HEK293 (cell line): Measurements from ENCODE around the gene MISP3.

ENCODE experiments used
- CTCF ChIA-PET: fragments of 350-600 bp; formaldehyde crosslinking; extraction: SDS; loops from one replicate; lab custom pipeline; 2021; ENCODE audit warnings: antibody characterized with exemption; lab: Yijun Ruan, JAX
- POLR2A ChIA-PET: fragments of 300-600 bp; formaldehyde crosslinking; extraction: SDS; loops from one replicate; lab custom pipeline; 2020; ENCODE audit warnings: antibody characterized with exemption, inconsistent platforms; lab: Yijun Ruan, JAX
- H3K27ac ChIP-seq: fragments of 200-500 bp; sonication (Bioruptor generic); 2 replicates; pipeline ENCODE4 v1.5.1; 2014; ENCODE audit warnings: low read depth, low read length, control low read depth, inconsistent platforms; ENCODE audit errors: extremely low read depth
- H3K36me3 ChIP-seq, 2 experiments: fragments of 200-500 bp in 1 of 2; sonication (Bioruptor generic) in 1 of 2; 1 replicate in 1 of 2; 2 replicates in 1 of 2; pipeline ENCODE4 v1.5.1; 2014 to 2017; ENCODE audit warnings: inconsistent platforms in 2 of 2, low read length in 2 of 2; ENCODE audit not compliant: control insufficient read depth in 2 of 2, insufficient read depth in 1 of 2
- H3K4me1 ChIP-seq: fragments of 200-500 bp; sonication (Bioruptor generic); 2 replicates; pipeline ENCODE4 v1.5.1; 2014; ENCODE audit warnings: mild to moderate bottlenecking, low read length, inconsistent platforms; ENCODE audit not compliant: control insufficient read depth, insufficient read depth
- H3K4me3 ChIP-seq: 2 replicates; pipeline ENCODE4 v1.5.1; 2011; ENCODE audit warnings: low read depth, mild to moderate bottlenecking, control low read depth, low read length, moderate library complexity
- H3K9me3 ChIP-seq: fragments of 200-500 bp; sonication (Bioruptor generic); 2 replicates; pipeline ENCODE4 v1.5.1; 2014; ENCODE audit warnings: low read depth, low read length, inconsistent platforms; ENCODE audit not compliant: control insufficient read depth, insufficient read depth
- CTCF ChIP-seq: fragments of 450-650 bp; formaldehyde crosslinking; IDR thresholded peaks from 2 replicates; pipeline ENCODE4 v1.5.1; 2016; ENCODE audit warnings: missing biosample characterization, missing genetic modification characterization
- HIC1 ChIP-seq: fragments of 450-650 bp; formaldehyde crosslinking; IDR thresholded peaks from 2 replicates; pipeline ENCODE4 v1.5.1; 2016; ENCODE audit warnings: missing biosample characterization, missing genetic modification characterization
- HOXC10 ChIP-seq: sonication (generic); formaldehyde crosslinking; IDR thresholded peaks from 2 replicates; pipeline ENCODE4 v1.8.1; 2023; ENCODE audit warnings: mild to moderate bottlenecking, missing genetic modification reagents
- KLF16 ChIP-seq: fragments of 450-650 bp; formaldehyde crosslinking; IDR thresholded peaks from 2 replicates; pipeline ENCODE4 v1.5.1; 2017; ENCODE audit warnings: missing biosample characterization, missing genetic modification characterization
- PRDM10 ChIP-seq: fragments of 450-650 bp; formaldehyde crosslinking; IDR thresholded peaks from 2 replicates; pipeline ENCODE4 v1.5.1; 2016; ENCODE audit warnings: missing biosample characterization, missing genetic modification characterization
- SP2 ChIP-seq: fragments of 450-650 bp; formaldehyde crosslinking; IDR thresholded peaks from 2 replicates; pipeline ENCODE4 v1.5.1; 2016; ENCODE audit warnings: missing biosample characterization, missing genetic modification characterization
- ZBTB20 ChIP-seq: fragments of 450-650 bp; formaldehyde crosslinking; IDR thresholded peaks from 2 replicates; pipeline ENCODE4 v1.5.1; 2016; ENCODE audit warnings: missing biosample characterization, missing genetic modification characterization
- ZBTB8A ChIP-seq: fragments of 450-650 bp; formaldehyde crosslinking; IDR thresholded peaks from 2 replicates; pipeline ENCODE4 v1.5.1; 2016; ENCODE audit warnings: missing biosample characterization, missing genetic modification characterization
- ZIC2 ChIP-seq: fragments of 450-650 bp; formaldehyde crosslinking; IDR thresholded peaks from 2 replicates; pipeline ENCODE4 v1.5.1; 2016; ENCODE audit warnings: missing biosample characterization, missing genetic modification characterization
- ZNF18 ChIP-seq: fragments of 450-650 bp; formaldehyde crosslinking; IDR thresholded peaks from 2 replicates; pipeline ENCODE4 v1.5.1; 2016; ENCODE audit warnings: missing biosample characterization, missing genetic modification characterization
- ZNF2 ChIP-seq: fragments of 450-650 bp; formaldehyde crosslinking; IDR thresholded peaks from 2 replicates; pipeline ENCODE4 v1.5.1; 2016; ENCODE audit warnings: missing biosample characterization, missing genetic modification characterization
- ZNF398 ChIP-seq: fragments of 450-650 bp; formaldehyde crosslinking; IDR thresholded peaks from 2 replicates; pipeline ENCODE4 v1.5.1; 2017; ENCODE audit warnings: missing biosample characterization, missing genetic modification characterization
- ZNF521 ChIP-seq: fragments of 450-650 bp; formaldehyde crosslinking; IDR thresholded peaks from 2 replicates; pipeline ENCODE4 v1.5.1; 2017; ENCODE audit warnings: missing biosample characterization, mild to moderate bottlenecking, missing genetic modification characterization
- ZNF626 ChIP-seq: fragments of 450-650 bp; sonication (Bioruptor Pico); formaldehyde crosslinking; IDR thresholded peaks from 2 replicates; pipeline ENCODE4 v1.5.1; 2018; ENCODE audit warnings: missing biosample characterization, missing genetic modification characterization, inconsistent platforms
- ZNF704 ChIP-seq: fragments of 450-650 bp; formaldehyde crosslinking; IDR thresholded peaks from 2 replicates; pipeline ENCODE4 v1.5.1; 2016; ENCODE audit warnings: missing biosample characterization, missing genetic modification characterization

Gene MISP3

GRCh38 chr19:14073261-14073924 is 807 bp downstream of the MISP3 start (continued):
- TF ChIP-seq CTCF (tag by site-specific recombination): 0 out of 2 replicates have a peak, but pooled peaks have one; percentile 10
- TF ChIP-seq ZBTB8A: peak; percentile 74; the same call in 1 of the 2 replicates
- TF ChIP-seq HIC1 (tag by site-specific recombination): peak; percentile 45; the same call in 1 of the 2 replicates
- peak; percentile 89; the same call in 1 of the 2 replicates for TF ChIP-seq HOXC10 (CRISPR knock-in tag)
- TF ChIP-seq ZNF398 (tag by site-specific recombination): no peak
- 0 out of 2 replicates have a peak, but pooled peaks have one; percentile 18 for TF ChIP-seq SP2 (tag by site-specific recombination)
- no peak for TF ChIP-seq ZNF18 (tag by site-specific recombination)
- TF ChIP-seq ZIC2 (tag by site-specific recombination): peak; percentile 31; the same call in 1 of the 2 replicates
- TF ChIP-seq ZNF704 (tag by site-specific recombination): no peak

GRCh38 chr19:14073925-14074838 is 1.6 kb downstream of the MISP3 start:
- no peaks in the 10 kb centered on the region for H3K9me3 ChIP-seq
- H3K4me3 ChIP-seq: peak overlapping the region; percentile 44
- CTCF ChIA-PET: interaction anchor here (0.5 to 6.2 kb wide), 12 partner anchors 15 to 284 kb away, joined by 3 to 80 read pairs (median 3); partner anchors contain the start of genes IL27RA and PALM3
- no peaks in the 10 kb centered on the region for H3K36me3 ChIP-seq
- POLR2A ChIA-PET: interaction anchor here (0.6 to 1.6 kb wide), 3 partner anchors 17 to 62 kb away, joined by 4 to 11 read pairs (median 5); partner anchors contain the start of gene ASF1B
- peak overlapping the region; percentile 44; the same call in 1 of the 2 replicates for H3K27ac ChIP-seq
- no peaks in the 10 kb centered on the region for H3K4me1 ChIP-seq
- TF ChIP-seq ZNF521: no peak
- peak; percentile 30; the same call in 1 of the 2 replicates for TF ChIP-seq ZBTB8A
- TF ChIP-seq ZBTB20 (tag by site-specific recombination): 0 out of 2 replicates have a peak, but pooled peaks have one; percentile 12
- TF ChIP-seq HIC1 (tag by site-specific recombination): no peak
- no peak for TF ChIP-seq ZNF2
- TF ChIP-seq ZNF626 (tag by site-specific recombination): no peak
- TF ChIP-seq KLF16 (tag by site-specific recombination): no peak
- peak; percentile 94 for TF ChIP-seq PRDM10 (tag by site-specific recombination)
